H1 (cell line): ENCODE data around the gene ADCK2. TPM values are rescaled to one million over a fixed set of nuclear protein-coding genes. Genes with fewer than 3 reads are reported as not detected.
A peak's percentile ranks its signal among the peaks of the same experiment; 100 is the strongest.

ENCODE experiments used
- CTCF ChIA-PET: fragments of 300-600 bp; sonication (Branson Sonifier 250); formaldehyde crosslinking; loops from one replicate; lab custom pipeline; 2021; ENCODE audit not compliant: partially characterized antibody; lab: Charles Lee
- POLR2A ChIA-PET: fragments of 300-600 bp; sonication (Branson Sonifier 250); formaldehyde crosslinking; loops from one replicate; lab custom pipeline; 2021; ENCODE audit warnings: inconsistent platforms; ENCODE audit not compliant: partially characterized antibody; lab: Charles Lee
- DNase-seq, 2 experiments: peaks; one replicate each; pipeline versions ENCODE4 v3.0.0 to v3.0.0-alpha.2; 2010 to 2022; ENCODE audit warnings: low spot score in 2 of 2, low read depth in 1 of 2, mixed read lengths in 1 of 2
- FAIRE-seq: peaks from 2 replicates; lab custom pipeline; 2011; peaks lifted over from hg19 to GRCh38; lab: Jason Lieb, UNC
- H2AFZ ChIP-seq: 2 replicates; pipeline ENCODE4 v1.8.1; 2012; ENCODE audit warnings: low read length, inconsistent platforms
- H2AK5ac ChIP-seq: 2 replicates; pipeline ENCODE4 v1.6.1; 2013; ENCODE audit warnings: low read depth, low read length
- H2BK120ac ChIP-seq: replicated peaks from 2 replicates; pipeline ENCODE3; 2013; ENCODE audit warnings: low read depth, low read length, inconsistent platforms
- H2BK12ac ChIP-seq: 2 replicates; pipeline ENCODE4 v1.6.1; 2013; ENCODE audit warnings: low read depth, low read length
- H2BK15ac ChIP-seq: 2 replicates; pipeline ENCODE4 v1.6.1; 2013; ENCODE audit warnings: low read length
- H2BK20ac ChIP-seq: 2 replicates; pipeline ENCODE4 v1.6.1; 2013; ENCODE audit warnings: low read length
- H2BK5ac ChIP-seq: 2 replicates; pipeline ENCODE4 v1.6.1; 2013; ENCODE audit warnings: low read depth, low read length
- H3K14ac ChIP-seq: 2 replicates; pipeline ENCODE4 v1.6.1; 2013; ENCODE audit warnings: inconsistent platforms; ENCODE audit not compliant: insufficient read length
- H3K18ac ChIP-seq: 2 replicates; pipeline ENCODE4 v1.6.1; 2013; ENCODE audit warnings: low read length; ENCODE audit errors: extremely low read depth
- H3K23ac ChIP-seq: 2 replicates; pipeline ENCODE4 v1.6.1; 2013; ENCODE audit warnings: inconsistent platforms; ENCODE audit not compliant: insufficient read length
- H3K23me2 ChIP-seq: 2 replicates; pipeline ENCODE4 v1.6.1; 2013; ENCODE audit warnings: low read depth, low read length
- H3K27ac ChIP-seq: 2 replicates; pipeline ENCODE4 v1.6.1; 2011; ENCODE audit warnings: low read depth, low read length, inconsistent platforms
- H3K27me3 ChIP-seq, 4 experiments: replicated peaks in 1 of 4; 1 replicate in 1 of 4; 2 replicates in 3 of 4; pipeline versions ENCODE4 v1.6.1 to v1.8.1; 2011 to 2013; ENCODE audit warnings: low read length in 3 of 4, mild to moderate bottlenecking in 3 of 4, inconsistent platforms in 2 of 4, mixed read lengths in 2 of 4, moderate library complexity in 1 of 4; ENCODE audit not compliant: control insufficient read depth in 3 of 4, insufficient read depth in 3 of 4; ENCODE audit errors: extremely low read depth in 1 of 4
- H3K36me3 ChIP-seq, 4 experiments: 2 replicates each; pipeline versions ENCODE4 v1.6.1 to v1.8.1; 2011 to 2013; ENCODE audit warnings: mild to moderate bottlenecking in 4 of 4, low read length in 3 of 4, moderate library complexity in 2 of 4, control low read depth in 1 of 4, inconsistent platforms in 1 of 4; ENCODE audit not compliant: insufficient read depth in 4 of 4, control insufficient read depth in 2 of 4
- H3K4ac ChIP-seq: replicated peaks from 2 replicates; pipeline ENCODE3; 2013; ENCODE audit warnings: low read length, low read depth, mixed read lengths, inconsistent platforms; ENCODE audit not compliant: insufficient read length
- H3K4me1 ChIP-seq, 4 experiments: replicated peaks in 1 of 4; 1 replicate in 1 of 4; 2 replicates in 3 of 4; pipeline versions ENCODE4 v1.6.1 to v1.8.1; 2011 to 2013; ENCODE audit warnings: low read length in 3 of 4, inconsistent platforms in 2 of 4, mixed read lengths in 1 of 4; ENCODE audit not compliant: insufficient read depth in 4 of 4, control insufficient read depth in 3 of 4
- H3K4me2 ChIP-seq, 2 experiments: 2 replicates each; pipeline versions ENCODE4 v1.6.1 to v1.8.1; 2011 to 2013; ENCODE audit warnings: low read depth in 2 of 2, low read length in 2 of 2, control low read depth in 1 of 2, inconsistent platforms in 1 of 2, mild to moderate bottlenecking in 1 of 2; ENCODE audit not compliant: insufficient read depth in 1 of 2
- H3K4me3 ChIP-seq, 4 experiments: fragments of 200-600, 300-600 bp in 1 of 4; sonication (generic), shearing (Covaris generic), sonication (Bioruptor Twin) in 1 of 4; 2 replicates each; pipeline versions ENCODE4 v1.5.1 to v1.8.1; 2011 to 2016; ENCODE audit warnings: low read length in 4 of 4, low read depth in 3 of 4, control low read depth in 2 of 4, inconsistent platforms in 2 of 4, mild to moderate bottlenecking in 2 of 4, mixed read lengths in 1 of 4, moderate library complexity in 1 of 4; ENCODE audit not compliant: insufficient read depth in 2 of 4; ENCODE audit errors: extremely low read depth in 1 of 4
- H3K56ac ChIP-seq: replicated peaks from 2 replicates; pipeline ENCODE3; 2013; ENCODE audit warnings: low read depth, mild to moderate bottlenecking, mixed read lengths, low read length, inconsistent platforms; ENCODE audit not compliant: insufficient read length
- H3K79me1 ChIP-seq: 2 replicates; pipeline ENCODE4 v1.6.1; 2013; ENCODE audit warnings: low read depth, low read length, control low read depth
- H3K79me2 ChIP-seq, 2 experiments: 2 replicates each; pipeline versions ENCODE4 v1.6.1 to v1.8.1; 2012 to 2013; ENCODE audit warnings: low read length in 2 of 2, mild to moderate bottlenecking in 2 of 2, inconsistent platforms in 1 of 2; ENCODE audit not compliant: insufficient read depth in 2 of 2, control insufficient read depth in 1 of 2
- H3K9ac ChIP-seq, 4 experiments: replicated peaks in 1 of 4; 1 replicate in 1 of 4; 2 replicates in 3 of 4; pipeline versions ENCODE4 v1.6.1 to v1.8.1; 2011 to 2013; ENCODE audit warnings: low read depth in 3 of 4, low read length in 3 of 4, control low read depth in 2 of 4, mild to moderate bottlenecking in 2 of 4, moderate library complexity in 2 of 4, inconsistent platforms in 1 of 4; ENCODE audit errors: extremely low read depth in 1 of 4
- H3K9me3 ChIP-seq, 2 experiments: 2 replicates each; pipeline versions ENCODE4 v1.6.1 to v1.8.1; 2012 to 2013; ENCODE audit warnings: mild to moderate bottlenecking in 2 of 2, moderate library complexity in 2 of 2, control low read depth in 1 of 2, inconsistent platforms in 1 of 2, low read depth in 1 of 2, low read length in 1 of 2, mixed read lengths in 1 of 2; ENCODE audit not compliant: insufficient read depth in 2 of 2
- H4K20me1 ChIP-seq, 2 experiments: replicated peaks in 1 of 2; 2 replicates each; pipeline versions ENCODE3 to v1.8.1; 2011 to 2013; ENCODE audit warnings: inconsistent platforms in 2 of 2, low read length in 2 of 2, mild to moderate bottlenecking in 1 of 2; ENCODE audit not compliant: insufficient read depth in 2 of 2, control insufficient read depth in 1 of 2
- H4K5ac ChIP-seq: 2 replicates; pipeline ENCODE4 v1.6.1; 2013; ENCODE audit warnings: low read length, low read depth, mixed read lengths, inconsistent platforms; ENCODE audit not compliant: insufficient read length
- H4K8ac ChIP-seq: 2 replicates; pipeline ENCODE4 v1.8.0; 2013; ENCODE audit warnings: mild to moderate bottlenecking, moderate library complexity, low read length, inconsistent platforms; ENCODE audit not compliant: insufficient read depth; ENCODE audit errors: extremely low read depth
- H4K91ac ChIP-seq: replicated peaks from 2 replicates; pipeline ENCODE3; 2013; ENCODE audit warnings: low read length, mixed read lengths, inconsistent platforms; ENCODE audit not compliant: insufficient read length
- BACH1 ChIP-seq: IDR thresholded peaks from 2 replicates; pipeline ENCODE4 v1.6.1; 2012; ENCODE audit warnings: low read length, improper control_type of control experiment
- EGR1 ChIP-seq: IDR thresholded peaks from 2 replicates; pipeline ENCODE4 v1.6.1; 2011; ENCODE audit warnings: low read depth, low read length, borderline replicate concordance
- EP300 ChIP-seq, 2 experiments: IDR thresholded peaks; 1 replicate in 1 of 2; 2 replicates in 1 of 2; pipeline ENCODE4 v1.6.1; 2011 to 2012; ENCODE audit warnings: low read depth in 2 of 2, low read length in 2 of 2, mild to moderate bottlenecking in 2 of 2, borderline replicate concordance in 1 of 2, inconsistent platforms in 1 of 2, moderate library complexity in 1 of 2
- FOSL1 ChIP-seq: IDR thresholded peaks from 2 replicates; pipeline ENCODE4 v1.6.1; 2011; ENCODE audit warnings: mild to moderate bottlenecking, low read depth, low read length, moderate library complexity; ENCODE audit not compliant: insufficient read depth
- GABPA ChIP-seq: IDR thresholded peaks from 2 replicates; pipeline ENCODE4 v1.6.1; 2011; ENCODE audit warnings: mild to moderate bottlenecking, low read length, moderate library complexity, borderline replicate concordance; ENCODE audit not compliant: insufficient read depth
- HDAC6 ChIP-seq: IDR thresholded peaks from one replicate; pipeline ENCODE4 v1.7.1; 2012; ENCODE audit warnings: low read depth, mild to moderate bottlenecking, inconsistent platforms, low read length, moderate library complexity
- JUN ChIP-seq: IDR thresholded peaks from 2 replicates; pipeline ENCODE4 v1.6.1; 2011; ENCODE audit warnings: low read depth, mild to moderate bottlenecking, improper control_type of control experiment, low read length
- JUND ChIP-seq: IDR thresholded peaks from 2 replicates; pipeline ENCODE4 v1.6.1; 2011; ENCODE audit warnings: mild to moderate bottlenecking, improper control_type of control experiment, low read length
- NRF1 ChIP-seq: IDR thresholded peaks from 2 replicates; pipeline ENCODE4 v1.6.1; 2011; ENCODE audit warnings: mild to moderate bottlenecking, low read depth, low read length, improper control_type of control experiment
- SIN3A ChIP-seq, 2 experiments: IDR thresholded peaks in 1 of 2; conservative IDR thresholded peaks in 1 of 2; 2 replicates each; pipeline ENCODE4 v1.6.1; 2011 to 2012; ENCODE audit warnings: low read length in 2 of 2, improper control_type of control experiment in 1 of 2, low read depth in 1 of 2, mild to moderate bottlenecking in 1 of 2
- TBP ChIP-seq: IDR thresholded peaks from 2 replicates; pipeline ENCODE4 v1.6.1; 2011; ENCODE audit warnings: low read depth, low read length, improper control_type of control experiment
- TCF12 ChIP-seq: IDR thresholded peaks from 2 replicates; pipeline ENCODE4 v1.6.1; 2011; ENCODE audit warnings: low read depth, mild to moderate bottlenecking, low read length
- TEAD4 ChIP-seq: IDR thresholded peaks from 2 replicates; pipeline ENCODE4 v1.6.1; 2012; ENCODE audit warnings: low read depth, low read length, inconsistent platforms, mixed read lengths
- ZNF274 ChIP-seq: IDR thresholded peaks from 2 replicates; pipeline ENCODE4 v1.7.0; 2012; ENCODE audit warnings: low read length, borderline replicate concordance; ENCODE audit errors: extremely low read depth
- WGBS, 2 experiments: shearing (Covaris generic) in 1 of 2; methylation state at CpG; one replicate each; pipeline versions ENCODE4 v1.1.6 to v1.1.7; 2013 to 2015; ENCODE audit warnings: low lambda C conversion rate in 2 of 2, mixed read lengths in 2 of 2, inconsistent platforms in 1 of 2, low coverage in 1 of 2, missing lambda C conversion rate in 1 of 2; ENCODE audit not compliant: insufficient replicate concordance in 2 of 2, insufficient coverage in 1 of 2, insufficient read length in 1 of 2; ENCODE audit errors: extremely low coverage in 1 of 2, missing lambda C conversion rate in 1 of 2; 5-methylcytosine and 5-hydroxymethylcytosine counted together
- polyA plus RNA-seq, 7 experiments: library from polyadenylated mRNA; depleted of rRNA in 3 of 7; stranded (reverse) in 5 of 7; unstranded in 2 of 7; fragments of >200 nt in 5 of 7; fragments of 200-250 nt in 2 of 7; gene quantifications; 1 replicate in 5 of 7; 2 replicates in 1 of 7; 4 replicates in 1 of 7; pipeline versions ENCODE4 v1.2.1 to v1.2.3, GENCODE V29; 2011 to 2013; ENCODE audit warnings: missing spikeins in 2 of 7, mixed read lengths in 2 of 7
- total RNA-seq: library from RNA; stranded (reverse); fragmentation: NEBNext Ultra II Directional; extraction: Animal tissue kit (Norgen Biotek cat#: 25700); gene quantifications from 2 replicates; pipeline ENCODE4 v1.2.1, GENCODE V29; 2021

The ADCK2 gene
- total and polyA plus RNA-seq, 2 of the 8 experiments (the other 6 are each of a cell fraction or from before 2014, with no cell fraction given) = 6.9 to 11.7 TPM

GRCh38 chr7:140623980-140624379 lies 48.8 kb upstream of the ADCK2 start:
- H2BK120ac ChIP-seq = no peak overlapping the region
- whole genome bisulfite sequencing, 2 experiments = 91% methylated on average over 6 of the region's 6 CpGs; no CpG with 5 or more reads in 1 of the 2 experiments
- DNase-seq (no peak), FAIRE-seq (no peak)
- H3K4me2 ChIP-seq = no peak overlapping the region
- H3K56ac ChIP-seq = no peak overlapping the region
- H2AK5ac ChIP-seq = no peak overlapping the region
- no peak overlapping the region for H3K18ac ChIP-seq
- peaks cover 4% of the 10 kb centered on the region; the same call in 1 of the 2 replicates for H3K23me2 ChIP-seq
- ChIA-PET CTCF (interaction anchor here (0.9 to 2.5 kb wide), 5 partner anchors 11 to 102 kb away, joined by 3 to 8 read pairs (median 4); no protein-coding TSS in a partner anchor), POLR2A (no interaction called here)
- H3K4ac ChIP-seq = no peak overlapping the region
- no peaks in the 10 kb centered on the region for H3K36me3 ChIP-seq
- no peak overlapping the region; the same call in 1 of the 2 replicates for H4K8ac ChIP-seq
- peaks cover 5 to 14% (median 8%) of the 10 kb centered on the region in 4 experiments for H3K4me1 ChIP-seq
- H3K4me3 ChIP-seq = no peak overlapping the region
- no peak overlapping the region for H3K14ac ChIP-seq
- H2BK15ac ChIP-seq = no peak overlapping the region
- H4K91ac ChIP-seq = no peak overlapping the region
- H2AFZ ChIP-seq = no peak overlapping the region
- no peaks in the 10 kb centered on the region for H3K27me3 ChIP-seq
- no peak overlapping the region for H3K27ac ChIP-seq
- H4K20me1 ChIP-seq = peaks cover 0 to 6% of the 10 kb centered on the region in 2 experiments
- H2BK5ac ChIP-seq = no peak overlapping the region
- TF ChIP-seq TCF12 (no peak), JUND (no peak), EGR1 (no peak), GABPA (no peak), TEAD4 (no peak), EP300 (IDR thresholded peaks at IDR 0.05; ENCODE audit: borderline replicate concordance in 1 of 2, low read depth in 2 of 2, low read length in 2 of 2) (no peak), TBP (no peak), HDAC6 (no peak), ZNF274 (no peak), JUN (no peak), SIN3A (conservative IDR thresholded peaks at IDR 0.05 in 1 of 2, IDR thresholded peaks at IDR 0.05 in 1 of 2; ENCODE audit: low read depth in 1 of 2, low read length in 2 of 2) (no peak), NRF1 (no peak), BACH1 (no peak), FOSL1 (no peak)
- H3K9me3 ChIP-seq = no peaks in the 10 kb centered on the region
- no peak overlapping the region for H2BK20ac ChIP-seq
- peak overlapping the region in 1 of 4 experiments; percentile 42; a peak in 1 of 7 replicates for H3K9ac ChIP-seq
- H3K79me1 ChIP-seq = no peaks in the 10 kb centered on the region
- H2BK12ac ChIP-seq = 0 out of 2 replicates have a peak overlapping the region, but pooled peaks have one; percentile 35
- H4K5ac ChIP-seq = no peak overlapping the region
- no peak overlapping the region for H3K23ac ChIP-seq
- H3K79me2 ChIP-seq = no peaks in the 10 kb centered on the region
